Panc1 (cell line): ENCODE measurements around the gene LPIN2.

Source experiments
- CTCF ChIP-seq: fragments of 450-650 bp; IDR thresholded peaks from 2 replicates; pipeline ENCODE4 v1.5.1; 2017; ENCODE audit warnings: mild to moderate bottlenecking
- POLR2AphosphoS5 ChIP-seq: IDR thresholded peaks from 2 replicates; pipeline ENCODE4 v1.6.1; 2012; ENCODE audit warnings: mild to moderate bottlenecking, low read depth, low read length, moderate library complexity

GRCh38 chr18:3048820-3049349 lies 35.9 kb upstream of the LPIN2 start:
- TF ChIP-seq CTCF (no peak), POLR2AphosphoS5 (no peak)
